Measurements from ENCODE around the gene CORO2B. TPM values are rescaled to one million over a fixed set of nuclear protein-coding genes. Genes with fewer than 3 reads are reported as not detected.

CORO2B gene
- total and polyA plus RNA-seq, 2 of the 13 experiments (the other 11 are each of a cell fraction or from before 2014, with no cell fraction given) = 0.35 to 0.63 TPM

DNA sequence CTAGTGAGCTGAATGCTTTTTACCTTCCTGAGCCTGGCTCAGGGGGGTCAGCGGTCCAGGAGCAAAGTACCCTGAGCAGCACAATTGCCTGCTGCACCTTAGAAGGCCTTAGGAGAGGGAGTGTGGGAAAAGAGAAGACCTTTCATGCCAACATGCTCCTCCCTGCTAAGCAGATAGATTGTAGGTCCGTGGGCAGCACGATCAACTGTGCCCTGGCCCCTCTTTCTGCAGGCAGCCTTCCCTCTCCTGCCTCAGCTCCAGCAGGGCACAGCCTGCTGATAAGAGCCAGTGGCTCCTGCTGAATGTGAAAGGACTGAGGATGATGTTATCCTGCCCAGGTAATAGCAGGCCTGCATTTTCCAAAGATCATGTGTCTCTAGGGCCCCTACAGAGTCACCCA lies 4.1 kb downstream of the CORO2B start:
- WGBS (ENCODE audit: low lambda C conversion rate) = 0% methylated on average over 3 of the region's 3 CpGs
- in situ Hi-C loops (cut with HindIII; ENCODE audit: extremely low pct_ligation_motif_present, low pct_unique_long_range_greater_than_20kb) = no loop called here
- ATAC-seq = no peak
- CTCF ChIA-PET (ENCODE audit: low intra/inter-chr PET ratio, low total read pairs) = no interaction called here
- intact Hi-C loops (cut with micrococcal nuclease; ENCODE audit: unreplicated experiment) = no loop called here
- Histone ChIP-seq H3K4me3 (replicated peaks in 1 of 3; ENCODE audit: insufficient read depth in 1 of 3, low read depth in 2 of 3, low read length in 3 of 3) (no peak overlapping the region), H3K4me1 (ENCODE audit: insufficient read depth, low read length) (peaks cover 54% of the 10 kb centered on the region), H3K27ac (ENCODE audit: extremely low read length, insufficient read depth, low read length) (no peak overlapping the region), H3K9me3 (ENCODE audit: low read length) (no peaks in the 10 kb centered on the region), H3K79me2 (ENCODE audit: insufficient read depth, low read length) (no peaks in the 10 kb centered on the region), H3K27me3 (ENCODE audit: control insufficient read depth in 1 of 2, insufficient read depth in 2 of 2, low read length in 2 of 2) (peaks cover 6 to 39% of the 10 kb centered on the region in 2 experiments), H3K36me3 (replicated peaks in 1 of 2; ENCODE audit: control insufficient read depth in 1 of 2, insufficient read depth in 2 of 2, low read length in 2 of 2) (no peaks in the 10 kb centered on the region), H3K9ac (ENCODE audit: insufficient read depth, low read depth, low read length) (no peak overlapping the region), H2AFZ (ENCODE audit: low read length) (no peak overlapping the region), H3K4me2 (ENCODE audit: low read depth, low read length) (peak overlapping the region; percentile 13; the same call in 1 of the 2 replicates), H4K20me1 (ENCODE audit: insufficient read depth, low read length) (no peaks in the 10 kb centered on the region)
- FAIRE-seq = no peak
- BruUV-seq (replicated peaks) = no TSS peak
- no peak for DNase-seq (ENCODE audit: low spot score)
- POLR2A ChIA-PET = no interaction called here
- TF ChIP-seq PAX8 (CRISPR knock-in tag; IDR thresholded peaks at IDR 0.05; ENCODE audit: borderline replicate concordance) (no peak), ZSCAN29 (CRISPR knock-in tag; conservative IDR thresholded peaks at IDR 0.05) (no peak), NFKBIZ (CRISPR knock-in tag; IDR thresholded peaks at IDR 0.05) (no peak), ZNF652 (CRISPR knock-in tag; IDR thresholded peaks at IDR 0.05; ENCODE audit: borderline replicate concordance, low read depth) (no peak), RERE (CRISPR knock-in tag; IDR thresholded peaks at IDR 0.05; ENCODE audit: low read depth) (no peak), ZNF260 (CRISPR knock-in tag; IDR thresholded peaks at IDR 0.05; ENCODE audit: borderline replicate concordance, low read depth) (no peak), ZNF383 (CRISPR knock-in tag; IDR thresholded peaks at IDR 0.05; ENCODE audit: borderline replicate concordance) (no peak)
- TF ChIP-seq, protein P1, sequence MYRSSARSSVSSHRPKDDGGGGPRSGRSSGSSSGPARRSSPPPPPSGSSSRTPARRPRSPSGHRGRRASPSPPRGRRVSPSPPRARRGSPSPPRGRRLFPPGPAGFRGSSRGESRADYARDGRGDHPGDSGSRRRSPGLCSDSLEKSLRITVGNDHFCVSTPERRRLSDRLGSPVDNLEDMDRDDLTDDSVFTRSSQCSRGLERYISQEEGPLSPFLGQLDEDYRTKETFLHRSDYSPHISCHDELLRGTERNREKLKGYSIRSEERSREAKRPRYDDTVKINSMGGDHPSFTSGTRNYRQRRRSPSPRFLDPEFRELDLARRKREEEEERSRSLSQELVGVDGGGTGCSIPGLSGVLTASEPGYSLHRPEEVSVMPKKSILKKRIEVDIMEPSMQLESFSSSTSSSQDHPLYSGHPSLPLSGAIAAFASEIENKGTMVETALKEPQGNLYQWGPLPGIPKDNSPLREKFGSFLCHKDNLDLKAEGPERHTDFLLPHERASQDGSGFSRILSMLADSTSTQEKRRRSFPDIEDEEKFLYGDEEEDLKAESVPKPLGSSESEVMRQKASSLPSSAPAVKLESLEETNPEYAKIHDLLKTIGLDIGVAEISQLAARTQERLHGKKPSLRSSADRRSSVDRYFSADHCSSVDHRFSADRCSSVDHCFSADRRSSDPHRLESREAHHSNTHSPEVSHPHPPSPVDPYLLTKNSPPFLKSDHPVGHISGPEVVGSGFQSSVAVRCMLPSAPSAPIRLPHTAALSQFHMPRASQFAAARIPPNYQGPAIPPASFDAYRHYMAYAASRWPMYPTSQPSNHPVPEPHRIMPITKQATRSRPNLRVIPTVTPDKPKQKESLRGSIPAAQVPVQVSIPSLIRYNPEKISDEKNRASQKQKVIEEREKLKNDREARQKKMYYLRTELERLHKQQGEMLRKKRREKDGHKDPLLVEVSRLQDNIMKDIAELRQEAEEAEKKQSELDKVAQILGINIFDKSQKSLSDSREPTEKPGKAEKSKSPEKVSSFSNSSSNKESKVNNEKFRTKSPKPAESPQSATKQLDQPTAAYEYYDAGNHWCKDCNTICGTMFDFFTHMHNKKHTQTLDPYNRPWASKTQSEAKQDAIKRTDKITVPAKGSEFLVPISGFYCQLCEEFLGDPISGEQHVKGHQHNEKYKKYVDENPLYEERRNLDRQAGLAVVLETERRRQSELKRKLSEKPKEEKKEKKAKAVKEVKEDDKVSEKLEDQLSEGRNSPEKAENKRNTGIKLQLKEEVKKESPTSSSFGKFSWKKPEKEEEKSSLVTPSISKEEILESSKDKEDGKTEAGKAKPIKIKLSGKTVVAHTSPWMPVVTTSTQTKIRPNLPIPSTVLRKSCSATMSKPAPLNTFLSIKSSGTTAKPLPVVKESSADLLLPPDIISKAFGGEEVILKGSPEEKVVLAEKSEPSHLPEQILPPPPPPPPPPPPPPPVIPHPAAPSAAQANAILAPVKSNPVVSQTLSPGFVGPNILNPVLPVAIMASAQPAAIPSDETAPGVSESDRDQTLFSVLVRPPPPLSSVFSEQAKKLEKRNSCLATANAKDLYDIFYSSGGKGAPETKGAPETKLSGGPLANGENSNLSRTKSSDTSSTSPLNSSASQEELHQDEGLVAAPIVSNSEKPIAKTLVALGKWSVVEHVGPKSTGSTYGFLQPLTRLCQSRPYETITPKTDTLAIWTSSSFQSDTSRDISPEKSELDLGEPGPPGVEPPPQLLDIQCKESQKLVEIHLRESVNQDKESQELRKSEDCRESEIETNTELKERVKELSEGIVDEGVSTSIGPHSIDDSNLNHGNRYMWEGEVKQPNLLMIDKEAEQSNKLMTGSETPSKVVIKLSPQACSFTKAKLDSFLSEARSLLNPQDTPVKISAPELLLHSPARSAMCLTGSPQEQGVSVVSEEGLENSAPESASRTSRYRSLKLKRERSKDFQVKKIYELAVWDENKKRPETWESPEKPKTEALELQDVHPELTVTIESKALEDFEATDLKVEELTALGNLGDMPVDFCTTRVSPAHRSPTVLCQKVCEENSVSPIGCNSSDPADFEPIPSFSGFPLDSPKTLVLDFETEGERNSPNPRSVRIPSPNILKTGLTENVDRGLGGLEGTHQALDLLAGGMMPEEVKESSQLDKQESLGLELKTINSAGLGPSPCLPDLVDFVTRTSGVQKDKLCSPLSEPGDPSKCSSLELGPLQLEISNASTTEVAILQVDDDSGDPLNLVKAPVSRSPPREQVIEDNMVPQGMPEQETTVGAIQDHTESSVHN (CRISPR knock-in tag; IDR thresholded peaks at IDR 0.05) = no peak
- TF ChIP-seq, protein P2, sequence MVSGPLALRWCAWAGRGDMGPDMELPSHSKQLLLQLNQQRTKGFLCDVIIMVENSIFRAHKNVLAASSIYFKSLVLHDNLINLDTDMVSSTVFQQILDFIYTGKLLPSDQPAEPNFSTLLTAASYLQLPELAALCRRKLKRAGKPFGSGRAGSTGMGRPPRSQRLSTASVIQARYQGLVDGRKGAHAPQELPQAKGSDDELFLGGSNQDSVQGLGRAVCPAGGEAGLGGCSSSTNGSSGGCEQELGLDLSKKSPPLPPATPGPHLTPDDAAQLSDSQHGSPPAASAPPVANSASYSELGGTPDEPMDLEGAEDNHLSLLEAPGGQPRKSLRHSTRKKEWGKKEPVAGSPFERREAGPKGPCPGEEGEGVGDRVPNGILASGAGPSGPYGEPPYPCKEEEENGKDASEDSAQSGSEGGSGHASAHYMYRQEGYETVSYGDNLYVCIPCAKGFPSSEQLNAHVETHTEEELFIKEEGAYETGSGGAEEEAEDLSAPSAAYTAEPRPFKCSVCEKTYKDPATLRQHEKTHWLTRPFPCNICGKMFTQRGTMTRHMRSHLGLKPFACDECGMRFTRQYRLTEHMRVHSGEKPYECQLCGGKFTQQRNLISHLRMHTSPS (CRISPR knock-in tag; IDR thresholded peaks at IDR 0.05; ENCODE audit: low read depth) = no peak

Measured in HepG2 (cell line).